SH-SY5Y (cell line): ENCODE measurements around the gene ZSCAN16.

Source experiments
- GATA2 ChIP-seq: IDR thresholded peaks from 2 replicates; pipeline ENCODE4 v1.6.1; 2011; ENCODE audit warnings: mild to moderate bottlenecking, low read depth, low read length
- GATA3 ChIP-seq: IDR thresholded peaks from 2 replicates; pipeline ENCODE4 v1.6.1; 2011; ENCODE audit warnings: low read depth, mild to moderate bottlenecking, low read length, moderate library complexity

DNA sequence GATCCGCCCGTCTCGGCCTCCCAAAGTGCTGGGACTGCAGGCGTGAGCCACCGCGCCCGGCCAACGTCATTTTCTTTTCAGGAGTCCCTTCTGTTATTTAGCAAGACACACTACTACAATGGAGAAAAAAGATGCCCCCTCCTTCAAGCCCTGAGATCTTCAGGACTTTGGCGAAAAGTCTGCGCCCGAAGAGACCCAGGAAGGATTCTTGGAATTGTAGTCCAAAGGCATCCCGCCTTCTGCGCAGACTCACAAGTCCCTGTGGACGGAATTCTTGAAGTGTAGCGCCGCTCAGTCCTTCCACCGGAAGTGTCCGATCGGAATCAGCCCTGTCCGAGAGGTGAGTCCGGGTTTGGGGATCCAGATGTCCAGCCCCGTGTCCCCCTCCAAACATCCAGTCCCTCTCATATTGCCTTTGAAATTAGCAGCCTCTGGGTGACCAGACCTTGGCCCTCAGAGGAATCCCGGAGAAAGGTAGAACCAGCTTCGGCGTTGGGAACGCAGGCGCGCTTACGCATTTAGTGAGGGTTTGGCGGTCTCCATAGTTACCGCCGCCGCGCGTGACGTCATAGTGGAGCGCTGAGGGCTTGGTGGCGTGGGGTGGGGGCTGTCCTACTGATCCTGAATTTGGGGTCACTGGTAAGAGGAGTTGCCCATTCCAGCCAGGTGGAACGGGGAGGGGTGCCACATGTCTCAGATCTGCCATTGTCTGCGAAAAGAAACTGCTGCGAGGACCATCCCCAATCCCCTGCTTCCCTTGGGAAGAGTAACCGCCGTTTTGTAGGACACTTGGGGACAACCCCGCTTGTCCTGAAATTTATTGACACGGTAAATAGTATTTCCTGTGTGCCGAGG, 43.6 kb upstream of the ZSCAN16 start:
- TF ChIP-seq GATA3 (no peak), GATA2 (no peak)
